ENCODE results near the gene LHFPL2.

- TF ChIP-seq EP300 (IDR thresholded peaks at IDR 0.05): no peak
- no peak for TF ChIP-seq CTCF (IDR thresholded peaks at IDR 0.05)
- TF ChIP-seq POLR2A (IDR thresholded peaks at IDR 0.05): no peak
Measured at GRCh38 chr5:78691084-78691960, 42.8 kb upstream of the LHFPL2 start.
